Psoas muscle (tissue), 8 donors: Measurements from ENCODE around the gene LMBR1. TPM values are rescaled to one million over a fixed set of nuclear protein-coding genes. Genes with fewer than 3 reads are reported as not detected.

Source experiments
- ATAC-seq, 4 donors: fragments of 200-7000 bp; cut with Tn5 transposase; one replicate each; pipeline ENCODE4 v1.9.1; 2020; ENCODE audit warnings: moderate library complexity in 3 of 4, mild to moderate bottlenecking in 2 of 4
- DNase-seq, 2 donors: peaks; one replicate each; pipeline ENCODE4 v3.0.0-alpha.2; 2020
- H3K27ac ChIP-seq: fragments of 200-600 bp; one replicate; pipeline ENCODE4 v1.8.0; 2022
- H3K27me3 ChIP-seq, 3 donors: fragments of 200-600 bp in 1 of 3; one replicate each; pipeline versions ENCODE4 v1.6.1 to v1.8.0; 2013 to 2022; ENCODE audit warnings: low read length in 2 of 3, mild to moderate bottlenecking in 2 of 3, moderate library complexity in 1 of 3; ENCODE audit not compliant: insufficient read depth in 3 of 3
- H3K36me3 ChIP-seq, 2 donors: fragments of 200-600 bp in 1 of 2; one replicate each; pipeline versions ENCODE4 v1.6.1 to v1.8.0; 2013 to 2022; ENCODE audit warnings: low read depth in 1 of 2, mild to moderate bottlenecking in 1 of 2, moderate library complexity in 1 of 2; ENCODE audit not compliant: insufficient read depth in 1 of 2
- H3K4me1 ChIP-seq: fragments of 200-600 bp; one replicate; pipeline ENCODE4 v1.8.0; 2022
- H3K4me3 ChIP-seq: fragments of 200-600 bp; one replicate; pipeline ENCODE4 v1.8.0; 2022; ENCODE audit warnings: mild to moderate bottlenecking
- H3K9me3 ChIP-seq: fragments of 200-600 bp; one replicate; pipeline ENCODE4 v1.8.0; 2022
- WGBS, 3 donors: extraction: QIAGEN DNeasy Blood & Tissue Kit; methylation state at CpG; one replicate each; pipeline versions ENCODE4 v1.1.6 to v1.1.7; 2013; 5-methylcytosine and 5-hydroxymethylcytosine counted together
- intact Hi-C, 2 donors: fragments of 100-400 bp; cut with DNase I; formaldehyde crosslinking; loops; one replicate each; pipeline versions ENCODE4 v1.11.0 to v1.14.2; 2022
- polyA plus RNA-seq, 3 donors: library from polyadenylated mRNA; stranded (reverse); fragments of 200-250 nt; gene quantifications; one replicate each; pipeline ENCODE4 v1.2.3, GENCODE V29; 2013
- total RNA-seq, 4 donors: library from RNA; stranded (reverse); fragmentation: NEBNext Ultra II Directional in 2 of 4; extraction: Animal tissue kit (Norgen Biotek cat#: 25700) in 2 of 4; gene quantifications; one replicate each; pipeline versions ENCODE4 v1.2.1 to v1.2.4, GENCODE V29; 2021 to 2023
- TF ChIP-seq, protein P1 (sequence below): fragments of 200-600 bp; IDR thresholded peaks from one replicate; pipeline ENCODE4 v1.8.0; 2022; ENCODE audit warnings: antibody characterized with exemption
- donor health status: healthy with polysubstance abuse.
- donor health status: DM: no; HTN: no; CAD: no; lungs with moderate emphysema.
- donor health status: Bipolar disorder and iron deficiency.
- donor health status: healthy.
- donor health status: DM: yes; HTN: yes; CAD: no.
- donor health status: DM: no; HTN: no; CAD: no.
- donor health status: DM: no; HTN: no; CAD: no.
- donor health status: DM: yes; HTN: yes; CAD: no.

The LMBR1 gene
- total and polyA plus RNA-seq, 7 donors: 6.4 to 33.3 (median 21.7) TPM

DNA sequence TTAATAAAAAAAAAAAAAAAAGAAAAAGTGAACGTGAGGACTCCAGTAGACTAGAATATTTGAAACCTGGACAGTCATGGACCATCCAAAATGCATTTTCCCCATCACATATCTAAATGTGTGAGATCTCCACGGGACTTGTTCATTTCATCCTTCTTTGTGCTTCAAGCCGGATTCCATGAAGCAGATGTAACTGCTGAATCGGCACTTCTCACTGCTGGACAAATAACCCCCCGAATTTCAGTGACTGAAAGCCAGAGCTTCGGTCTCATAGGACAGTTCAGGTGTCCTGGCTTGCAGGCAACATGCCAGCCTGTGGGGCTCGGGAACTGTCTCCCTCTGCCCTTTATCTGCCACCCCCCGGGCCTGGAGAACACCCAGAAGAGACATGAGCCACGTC, 219.1 kb downstream of the LMBR1 start:
- TF ChIP-seq, protein P1, sequence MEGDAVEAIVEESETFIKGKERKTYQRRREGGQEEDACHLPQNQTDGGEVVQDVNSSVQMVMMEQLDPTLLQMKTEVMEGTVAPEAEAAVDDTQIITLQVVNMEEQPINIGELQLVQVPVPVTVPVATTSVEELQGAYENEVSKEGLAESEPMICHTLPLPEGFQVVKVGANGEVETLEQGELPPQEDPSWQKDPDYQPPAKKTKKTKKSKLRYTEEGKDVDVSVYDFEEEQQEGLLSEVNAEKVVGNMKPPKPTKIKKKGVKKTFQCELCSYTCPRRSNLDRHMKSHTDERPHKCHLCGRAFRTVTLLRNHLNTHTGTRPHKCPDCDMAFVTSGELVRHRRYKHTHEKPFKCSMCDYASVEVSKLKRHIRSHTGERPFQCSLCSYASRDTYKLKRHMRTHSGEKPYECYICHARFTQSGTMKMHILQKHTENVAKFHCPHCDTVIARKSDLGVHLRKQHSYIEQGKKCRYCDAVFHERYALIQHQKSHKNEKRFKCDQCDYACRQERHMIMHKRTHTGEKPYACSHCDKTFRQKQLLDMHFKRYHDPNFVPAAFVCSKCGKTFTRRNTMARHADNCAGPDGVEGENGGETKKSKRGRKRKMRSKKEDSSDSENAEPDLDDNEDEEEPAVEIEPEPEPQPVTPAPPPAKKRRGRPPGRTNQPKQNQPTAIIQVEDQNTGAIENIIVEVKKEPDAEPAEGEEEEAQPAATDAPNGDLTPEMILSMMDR: no peak
- 35 to 46% (median 39%) methylated on average over 9 of the region's 9 CpGs for WGBS, 3 donors
- Histone ChIP-seq H3K36me3 (peaks cover 5 to 53% of the 10 kb centered on the region in 2 donors), H3K27ac (no peak overlapping the region), H3K27me3 (no peaks in the 10 kb centered on the region), H3K4me1 (no peaks in the 10 kb centered on the region), H3K9me3 (no peaks in the 10 kb centered on the region), H3K4me3 (no peak overlapping the region)
- ATAC-seq (no peak), DNase-seq (no peak)
- intact Hi-C loops: no loop called here

DNA sequence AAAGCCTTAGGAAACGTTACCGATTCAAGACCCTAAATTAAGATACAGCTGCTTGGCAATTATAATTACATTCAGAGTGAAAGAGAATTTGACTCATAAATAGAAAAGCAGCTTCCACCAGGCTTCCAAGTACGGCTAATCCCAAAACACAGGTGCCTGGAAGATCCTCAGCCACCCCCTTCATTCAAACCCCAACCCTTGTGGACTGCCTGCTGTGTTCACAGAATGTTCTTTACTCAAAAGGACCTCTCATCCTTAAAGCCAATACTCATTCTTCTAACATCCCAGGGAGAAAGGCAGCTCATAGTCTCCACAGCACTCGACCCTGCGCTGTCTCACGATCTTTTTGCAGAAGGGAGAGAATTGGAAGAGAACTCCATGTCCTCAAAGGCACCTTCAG, 219.5 kb downstream of the LMBR1 start:
- Histone ChIP-seq H3K4me1 (no peaks in the 10 kb centered on the region), H3K4me3 (no peak overlapping the region), H3K27me3 (no peaks in the 10 kb centered on the region), H3K27ac (no peak overlapping the region), H3K9me3 (no peaks in the 10 kb centered on the region), H3K36me3 (peaks cover 1 to 49% of the 10 kb centered on the region in 2 donors)
- TF ChIP-seq, protein P1: no peak
- 33 to 47% (median 36%) methylated on average over 6 of the region's 6 CpGs for WGBS, 3 donors
- DNase-seq: no peak
- ATAC-seq: no peak
- intact Hi-C loops: no loop called here

DNA sequence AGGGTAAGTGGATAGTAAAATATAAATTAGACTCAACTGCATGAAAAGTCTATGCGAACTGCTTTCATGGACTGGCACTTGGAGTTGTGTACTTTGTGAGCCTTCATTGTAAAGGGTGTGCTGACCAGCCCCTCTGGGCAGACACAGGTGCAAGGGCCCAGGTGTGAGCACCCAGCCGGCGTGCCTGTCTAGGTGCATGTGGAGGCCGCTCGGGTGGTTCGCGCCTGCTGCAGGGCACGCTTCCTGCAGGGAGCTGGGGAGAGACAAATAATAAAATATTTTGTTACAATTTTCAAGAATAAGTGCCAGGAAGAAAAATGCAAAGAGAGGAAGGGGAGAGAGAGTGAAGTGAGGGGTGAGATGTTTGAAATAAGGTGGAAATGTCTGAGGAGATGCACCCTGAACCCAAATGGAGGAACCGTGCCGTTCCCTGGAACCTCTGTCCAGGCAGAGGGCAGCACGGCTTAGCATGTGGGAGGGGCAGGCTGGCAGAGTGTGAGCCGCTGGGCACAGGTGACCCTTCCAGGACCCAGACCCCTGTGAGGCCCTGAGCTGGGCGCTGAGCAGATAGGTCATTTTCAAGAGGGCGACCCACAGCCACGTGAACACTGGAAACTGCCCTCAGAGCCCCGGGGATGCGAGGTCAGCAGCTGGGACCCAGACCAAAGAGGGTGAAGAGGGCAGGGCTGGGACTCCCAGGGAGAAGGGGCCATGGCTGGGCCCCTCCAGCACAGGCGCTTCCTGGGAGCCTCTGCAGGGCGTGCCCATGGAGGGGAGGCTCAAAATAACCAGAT, 223.8 kb downstream of the LMBR1 start:
- no peak overlapping the region for H3K4me3 ChIP-seq
- no peaks in the 10 kb centered on the region for H3K4me1 ChIP-seq
- DNase-seq (no peak), ATAC-seq (no peak)
- H3K36me3 ChIP-seq: peaks cover 0 to 15% of the 10 kb centered on the region in 2 donors
- intact Hi-C loops: no loop called here
- 95 to 97% (median 95%) methylated on average over 19 of the region's 19 CpGs for WGBS, 3 donors
- no peaks in the 10 kb centered on the region for H3K27me3 ChIP-seq
- H3K27ac ChIP-seq: no peak overlapping the region
- no peaks in the 10 kb centered on the region for H3K9me3 ChIP-seq
- TF ChIP-seq, protein P1: no peak

DNA sequence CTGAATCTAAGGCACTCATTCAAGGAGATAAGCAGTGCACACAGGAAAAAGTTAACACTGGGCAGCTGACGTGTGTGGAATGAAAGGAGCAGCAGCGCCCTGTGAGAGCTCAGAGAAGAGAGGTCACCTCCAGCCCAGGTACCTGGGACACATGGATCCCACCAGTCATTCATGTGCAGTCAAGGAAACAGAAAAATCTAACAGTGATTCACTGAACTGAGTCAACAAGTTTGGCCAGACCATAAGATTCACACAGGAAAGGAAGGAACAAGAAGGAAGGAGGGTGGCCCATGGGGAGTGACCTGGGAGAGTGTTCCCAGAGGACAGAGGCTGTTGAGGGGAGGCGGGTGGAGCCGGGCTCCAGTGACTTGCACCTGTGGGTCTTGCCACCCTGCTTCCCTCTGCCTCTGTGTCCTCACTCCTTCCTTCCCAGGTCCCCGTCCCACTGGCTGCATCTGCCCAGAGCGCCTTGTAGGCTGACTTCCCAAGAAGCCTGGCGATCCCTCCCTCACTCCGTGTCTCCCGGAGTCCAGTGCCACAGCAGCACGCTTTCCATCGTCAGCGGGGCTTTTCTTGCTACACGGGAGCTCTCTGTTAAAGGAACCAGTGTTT, 224.7 kb downstream of the LMBR1 start:
- H3K27ac ChIP-seq: no peak overlapping the region
- intact Hi-C loops: no loop called here
- ATAC-seq (no peak), DNase-seq (no peak)
- 91 to 96% (median 95%) methylated on average over 13 of the region's 13 CpGs for whole genome bisulfite sequencing, 3 donors
- no peaks in the 10 kb centered on the region for H3K9me3 ChIP-seq
- H3K36me3 ChIP-seq: peaks cover 0 to 11% of the 10 kb centered on the region in 2 donors
- no peaks in the 10 kb centered on the region for H3K4me1 ChIP-seq
- H3K27me3 ChIP-seq: no peaks in the 10 kb centered on the region
- H3K4me3 ChIP-seq: no peak overlapping the region
- TF ChIP-seq, protein P1: no peak
